Glomerular visceral epithelial cell (primary cell): Measurements from ENCODE around the gene CARHSP1.
"Not testable (repeated sequence)": the region's sequence is repeated elsewhere in the genome, so short reads cannot be mapped to it uniquely, and the experiment has no call there.

Experiments used
- DNase-seq: peaks from one replicate; pipeline ENCODE4 v3.0.0-alpha.2; 2016; ENCODE audit errors: extremely low spot score

CARHSP1 gene

GRCh38 chr16:8854298-8854948 is 14.4 kb downstream of the CARHSP1 start:
- DNase-seq: no peak

GRCh38 chr16:8853611-8854010 is 15.2 kb downstream of the CARHSP1 start:
- DNase-seq: no peak

GRCh38 chr16:8853150-8853549 is 15.7 kb downstream of the CARHSP1 start:
- DNase-seq: no peak

- DNase-seq: no peak
Measured at GRCh38 chr16:8852534-8852933, 16.3 kb downstream of the CARHSP1 start.

GRCh38 chr16:8851761-8852403 is 16.9 kb downstream of the CARHSP1 start:
- no peak for DNase-seq

GRCh38 chr16:8850279-8850885 is 18.4 kb downstream of the CARHSP1 start:
- DNase-seq: peak; percentile 85

- no peak for DNase-seq
Measured at GRCh38 chr16:8849411-8850011, 19.3 kb downstream of the CARHSP1 start.

GRCh38 chr16:8848939-8849391 is 19.8 kb downstream of the CARHSP1 start:
- DNase-seq: peak; percentile 71

GRCh38 chr16:8848231-8848938 is 20.4 kb downstream of the CARHSP1 start:
- no peak for DNase-seq

GRCh38 chr16:8847623-8848022 is 21.2 kb downstream of the CARHSP1 start:
- no peak for DNase-seq

GRCh38 chr16:8847145-8847544 is 21.7 kb downstream of the CARHSP1 start:
- DNase-seq: no peak

GRCh38 chr16:8846401-8846932 is 22.3 kb downstream of the CARHSP1 start:
- no peak for DNase-seq

GRCh38 chr16:8845699-8846298 is 23.0 kb downstream of the CARHSP1 start:
- no peak for DNase-seq

- not testable (repeated sequence) for DNase-seq
Measured at GRCh38 chr16:8843296-8843695, 25.5 kb downstream of the CARHSP1 start.

- DNase-seq: not testable (repeated sequence)
Measured at GRCh38 chr16:8842016-8842415, 26.8 kb downstream of the CARHSP1 start.

- not testable (repeated sequence) for DNase-seq
Measured at GRCh38 chr16:8837594-8837993, 31.2 kb downstream of the CARHSP1 start.

- DNase-seq: not testable (repeated sequence)
Measured at GRCh38 chr16:8836797-8837196, 32.0 kb downstream of the CARHSP1 start.

GRCh38 chr16:8832717-8833105 is 36.1 kb downstream of the CARHSP1 start:
- DNase-seq: no peak

- no peak for DNase-seq
Measured at GRCh38 chr16:8831871-8832716, 36.7 kb downstream of the CARHSP1 start.

- no peak for DNase-seq
Measured at GRCh38 chr16:8831450-8831849, 37.4 kb downstream of the CARHSP1 start.
